ENCODE results near the gene SGSM2.
A peak's percentile ranks its signal among the peaks of the same experiment; 100 is the strongest.

The SGSM2 gene

GRCh38 chr17:2373179-2373578 lies 35.9 kb downstream of the SGSM2 start:
- TF ChIP-seq POLR2AphosphoS5 (IDR thresholded peaks at IDR 0.05; ENCODE audit: low read depth, low read length), result no peak
- TF ChIP-seq REST (IDR thresholded peaks at IDR 0.05; ENCODE audit: insufficient read depth in 1 of 2, low read depth in 2 of 2, low read length in 2 of 2), result no peak
- TF ChIP-seq TAF1 (IDR thresholded peaks at IDR 0.05; ENCODE audit: borderline replicate concordance, insufficient read depth, low read length), result no peak
- TF ChIP-seq FOXP2 (optimal IDR thresholded peaks at IDR 0.05; ENCODE audit: borderline replicate concordance, extremely low read depth, extremely low read length, insufficient read depth), result no peak
- TF ChIP-seq SIN3A (IDR thresholded peaks at IDR 0.05; ENCODE audit: borderline replicate concordance, insufficient read depth, low read length), result no peak

- 0 out of 4 replicates have a peak, but pooled peaks of 1 of the 2 experiments have one; percentile 38 for TF ChIP-seq REST (IDR thresholded peaks at IDR 0.05; ENCODE audit: insufficient read depth in 1 of 2, low read depth in 2 of 2, low read length in 2 of 2)
- TF ChIP-seq FOXP2 (optimal IDR thresholded peaks at IDR 0.05; ENCODE audit: borderline replicate concordance, extremely low read depth, extremely low read length, insufficient read depth), result no peak
Observed at GRCh38 chr17:2374549-2375285, 37.4 kb downstream of the SGSM2 start.

- TF ChIP-seq TAF1 (IDR thresholded peaks at IDR 0.05; ENCODE audit: borderline replicate concordance, insufficient read depth, low read length) (no peak), REST (IDR thresholded peaks at IDR 0.05; ENCODE audit: insufficient read depth in 1 of 2, low read depth in 2 of 2, low read length in 2 of 2) (no peak), SIN3A (IDR thresholded peaks at IDR 0.05; ENCODE audit: borderline replicate concordance, insufficient read depth, low read length) (no peak), FOXP2 (optimal IDR thresholded peaks at IDR 0.05; ENCODE audit: borderline replicate concordance, extremely low read depth, extremely low read length, insufficient read depth) (no peak), POLR2AphosphoS5 (IDR thresholded peaks at IDR 0.05; ENCODE audit: low read depth, low read length) (no peak)
Observed at GRCh38 chr17:2375406-2375805, 38.1 kb downstream of the SGSM2 start.

GRCh38 chr17:2376107-2376506 lies 38.8 kb downstream of the SGSM2 start:
- TF ChIP-seq TAF1 (IDR thresholded peaks at IDR 0.05; ENCODE audit: borderline replicate concordance, insufficient read depth, low read length) (no peak), REST (IDR thresholded peaks at IDR 0.05; ENCODE audit: insufficient read depth in 1 of 2, low read depth in 2 of 2, low read length in 2 of 2) (no peak), SIN3A (IDR thresholded peaks at IDR 0.05; ENCODE audit: borderline replicate concordance, insufficient read depth, low read length) (no peak)

GRCh38 chr17:2377659-2378058 lies 40.4 kb downstream of the SGSM2 start:
- TF ChIP-seq POLR2AphosphoS5 (IDR thresholded peaks at IDR 0.05; ENCODE audit: low read depth, low read length), result no peak
- TF ChIP-seq SIN3A (IDR thresholded peaks at IDR 0.05; ENCODE audit: borderline replicate concordance, insufficient read depth, low read length), result no peak
- TF ChIP-seq FOXP2 (optimal IDR thresholded peaks at IDR 0.05; ENCODE audit: borderline replicate concordance, extremely low read depth, extremely low read length, insufficient read depth), result no peak
- no peak for TF ChIP-seq REST (IDR thresholded peaks at IDR 0.05; ENCODE audit: insufficient read depth in 1 of 2, low read depth in 2 of 2, low read length in 2 of 2)
- no peak for TF ChIP-seq TAF1 (IDR thresholded peaks at IDR 0.05; ENCODE audit: borderline replicate concordance, insufficient read depth, low read length)
